ENCODE measurements around the gene HOXA6. TPM values are rescaled to one million over a fixed set of nuclear protein-coding genes. Genes with fewer than 3 reads are reported as not detected.
A peak's percentile ranks its signal among the peaks of the same experiment; 100 is the strongest.

The HOXA6 gene
- total RNA-seq, 1 donor from 2014 or later: not detected

DNA sequence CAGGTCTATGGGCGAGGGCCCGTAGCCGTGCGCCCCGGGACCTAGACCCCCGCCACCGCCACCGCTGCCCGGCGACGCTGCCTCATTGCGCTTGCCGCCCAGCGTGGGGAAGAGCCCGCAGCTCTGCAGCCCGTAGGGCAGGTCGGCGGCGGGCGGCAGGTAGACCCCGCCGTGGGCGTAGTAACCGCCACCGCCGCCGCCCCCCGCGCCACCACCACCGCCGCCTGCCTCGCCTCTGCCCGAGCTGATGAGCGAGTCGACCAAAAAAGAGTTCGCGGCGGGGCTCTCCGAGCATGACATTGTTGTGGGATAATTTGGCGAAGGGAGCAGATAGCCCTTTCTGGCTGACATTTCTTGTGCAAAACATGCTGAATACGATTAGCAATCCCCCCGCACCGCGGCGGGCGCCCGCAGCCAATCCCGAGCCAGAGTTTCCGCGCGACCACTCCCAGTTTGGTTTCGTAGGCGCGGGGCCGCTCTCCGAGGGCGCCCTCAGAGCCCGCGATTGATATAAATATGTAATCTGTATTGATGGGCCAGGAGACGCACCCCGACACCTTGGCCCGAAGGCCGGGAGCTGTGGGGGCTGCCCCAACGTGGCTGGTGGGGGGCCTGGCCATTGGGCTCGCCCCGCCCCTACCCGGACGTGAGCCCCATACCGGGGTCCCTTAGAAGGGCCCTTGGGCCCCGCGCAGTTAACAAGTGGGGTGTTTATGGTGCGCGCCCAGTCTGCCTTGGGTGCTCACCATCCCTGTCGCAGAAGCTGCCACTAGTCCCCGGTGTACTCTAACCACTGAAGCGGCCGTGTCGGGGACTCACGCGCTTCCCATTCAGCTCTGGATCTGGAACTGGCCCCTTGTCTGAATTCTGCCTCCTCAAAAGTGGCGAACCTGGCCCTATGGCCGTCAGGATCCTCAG lies 26.6 kb upstream of the HOXA6 start, which contains the start of gene HOXA10:
Gene HOXA10 (minus strand): TSS at position 365 of the 918 bp plus-strand sequence. CDS start 14 bp downstream, at position 351.
- Mint-ChIP-seq H3K4me3 (no peak within 1 kb of the TSS), H3K27me3 (ENCODE audit: insufficient read depth) (peaks cover 55% of the 10 kb centered on the region), H3K36me3 (ENCODE audit: low read depth) (peaks cover 2% of the 10 kb centered on the region), H3K9me3 (no peaks in the 10 kb centered on the region), H3K4me1 (ENCODE audit: low read depth) (peaks cover 9% of the 10 kb centered on the region), H3K27ac (peak within 1 kb of the TSS; percentile 29)
- intact Hi-C loops (cut with micrococcal nuclease): loop anchor here (1.0 to 2.0 kb wide), 3 partner anchors 10 to 67 kb away; partner anchors contain the start of gene HOXA7
- DNase-seq (ENCODE audit: low spot score): no peak

GRCh38 chr7:27173511-27173955 lies 26.0 kb upstream of the HOXA6 start:
- Mint-ChIP-seq H3K9me3 (no peaks in the 10 kb centered on the region), H3K4me1 (ENCODE audit: low read depth) (peaks cover 8% of the 10 kb centered on the region), H3K4me3 (no peak overlapping the region), H3K36me3 (ENCODE audit: low read depth) (peaks cover 4% of the 10 kb centered on the region), H3K27ac (no peak overlapping the region), H3K27me3 (ENCODE audit: insufficient read depth) (peaks cover 52% of the 10 kb centered on the region)
- no peak for DNase-seq (ENCODE audit: low spot score)
- intact Hi-C loops (cut with micrococcal nuclease): loop anchor here (2.0 kb wide), 2 partner anchors 17 to 67 kb away; partner anchors contain the start of gene HOXA7

DNA sequence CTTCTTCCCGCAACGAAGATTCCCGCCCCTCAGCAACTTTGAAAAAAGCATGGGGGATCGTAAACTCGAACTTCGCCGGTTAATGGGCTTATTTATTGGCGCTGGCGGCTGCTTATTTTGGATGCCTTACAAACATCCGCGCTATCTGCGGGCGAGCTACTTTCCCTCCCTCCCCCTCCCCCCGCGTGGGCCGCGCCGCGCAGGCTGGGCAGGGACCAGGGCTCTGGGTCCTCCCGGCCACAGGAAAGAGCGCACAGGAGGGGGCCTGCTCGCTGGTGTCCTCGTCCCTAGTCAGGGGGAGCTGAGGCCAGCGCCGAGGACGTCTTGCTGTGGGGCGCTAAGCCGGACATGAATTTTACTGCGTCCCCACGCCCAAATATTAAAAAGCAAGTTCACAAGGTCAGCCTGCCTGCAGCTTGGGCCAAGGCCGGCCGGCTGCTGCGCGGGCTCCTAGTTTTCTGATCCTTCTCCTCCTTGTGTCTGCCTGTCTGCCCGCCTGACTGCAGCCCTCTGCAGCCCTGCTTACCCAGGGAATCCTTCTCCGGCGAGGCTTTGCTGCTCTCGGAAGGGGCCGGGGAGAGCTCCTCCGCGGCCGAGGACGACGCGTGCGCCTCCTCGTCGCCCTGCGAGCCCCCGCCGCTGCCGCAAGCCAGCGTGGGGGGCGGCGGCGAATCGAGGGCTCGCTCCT lies 25.4 kb upstream of the HOXA6 start:
- no peak overlapping the region for H3K4me3 Mint-ChIP-seq
- intact Hi-C loops (cut with micrococcal nuclease): loop anchor here (2.0 kb wide), 2 partner anchors 16 to 68 kb away; partner anchors contain the start of gene HOXA7
- H3K27me3 Mint-ChIP-seq (ENCODE audit: insufficient read depth): peaks cover 53% of the 10 kb centered on the region
- H3K4me1 Mint-ChIP-seq (ENCODE audit: low read depth): peaks cover 8% of the 10 kb centered on the region
- peak overlapping the region; percentile 92 for H3K27ac Mint-ChIP-seq
- no peak for DNase-seq (ENCODE audit: low spot score)
- peaks cover 4% of the 10 kb centered on the region for H3K36me3 Mint-ChIP-seq (ENCODE audit: low read depth)
- H3K9me3 Mint-ChIP-seq: no peaks in the 10 kb centered on the region

DNA sequence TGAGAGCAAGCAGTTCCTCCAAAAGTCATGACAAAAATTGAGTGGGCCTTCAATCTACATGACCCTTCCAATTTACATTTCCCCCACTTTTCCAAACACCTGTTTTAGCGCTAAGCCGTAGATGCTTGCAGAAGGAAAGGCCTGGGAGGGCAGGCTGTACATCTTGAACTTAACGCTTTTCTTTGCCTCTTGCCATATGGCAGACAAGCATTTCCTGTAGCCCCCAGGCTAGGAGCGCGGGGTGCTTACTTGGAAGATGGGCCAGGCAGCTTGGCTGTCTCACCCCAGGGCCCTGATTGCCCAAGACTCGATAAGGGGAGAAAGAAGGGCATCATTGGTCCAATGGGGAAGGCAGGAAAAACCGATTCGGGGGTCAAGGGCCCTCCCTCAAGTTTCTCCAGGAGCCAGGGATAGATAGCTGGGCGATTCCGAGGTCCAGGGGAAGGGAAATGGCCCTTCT lies 24.8 kb upstream of the HOXA6 start:
- peak overlapping the region; percentile 92 for H3K27ac Mint-ChIP-seq
- H3K27me3 Mint-ChIP-seq (ENCODE audit: insufficient read depth): peaks cover 53% of the 10 kb centered on the region
- no peak overlapping the region for H3K4me3 Mint-ChIP-seq
- intact Hi-C loops (cut with micrococcal nuclease): loop anchor here (2.0 kb wide), 2 partner anchors 16 to 68 kb away; partner anchors contain the start of gene HOXA7
- H3K9me3 Mint-ChIP-seq: no peaks in the 10 kb centered on the region
- peaks cover 8% of the 10 kb centered on the region for H3K4me1 Mint-ChIP-seq (ENCODE audit: low read depth)
- H3K36me3 Mint-ChIP-seq (ENCODE audit: low read depth): peaks cover 4% of the 10 kb centered on the region
- DNase-seq (ENCODE audit: low spot score): no peak

DNA sequence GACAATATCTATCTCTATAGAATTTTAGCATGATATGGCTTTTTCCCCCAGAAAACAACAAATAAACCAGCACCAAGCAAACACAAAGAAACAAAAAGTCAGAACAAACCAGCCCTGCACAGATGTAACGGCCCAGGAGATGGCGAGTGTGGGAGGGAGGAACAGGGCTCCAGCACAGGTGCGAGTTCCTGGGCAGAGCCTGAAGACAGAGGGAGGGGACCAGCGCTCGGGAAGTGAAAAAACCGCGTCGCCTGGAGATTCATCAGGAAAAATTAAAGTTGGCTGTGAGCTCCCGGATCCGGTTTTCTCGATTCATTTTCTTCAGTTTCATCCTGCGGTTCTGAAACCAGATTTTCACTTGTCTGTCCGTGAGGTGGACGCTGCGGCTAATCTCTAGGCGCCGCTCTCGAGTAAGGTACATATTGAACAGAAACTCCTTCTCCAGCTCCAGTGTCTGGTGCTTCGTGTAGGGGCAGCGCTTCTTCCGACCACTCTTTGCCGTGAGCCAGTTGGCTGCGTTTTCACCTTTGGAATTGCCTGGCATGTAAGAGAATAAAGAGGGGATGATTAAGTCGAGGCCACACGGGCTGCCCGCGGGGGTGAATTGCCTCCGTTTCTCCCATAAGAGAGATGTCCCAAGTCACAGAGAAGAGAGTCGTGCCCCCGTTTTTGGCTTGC lies 24.2 kb upstream of the HOXA6 start:
- Mint-ChIP-seq H3K4me3 (peak overlapping the region; percentile 28), H3K27me3 (ENCODE audit: insufficient read depth) (peaks cover 58% of the 10 kb centered on the region), H3K4me1 (ENCODE audit: low read depth) (peaks cover 8% of the 10 kb centered on the region), H3K9me3 (no peaks in the 10 kb centered on the region), H3K27ac (peak overlapping the region; percentile 92), H3K36me3 (ENCODE audit: low read depth) (peaks cover 4% of the 10 kb centered on the region)
- intact Hi-C loops (cut with micrococcal nuclease): loop anchor here (2.0 kb wide), 2 partner anchors 15 to 69 kb away; partner anchors contain the start of gene HOXA7
- no peak for DNase-seq (ENCODE audit: low spot score)

DNA sequence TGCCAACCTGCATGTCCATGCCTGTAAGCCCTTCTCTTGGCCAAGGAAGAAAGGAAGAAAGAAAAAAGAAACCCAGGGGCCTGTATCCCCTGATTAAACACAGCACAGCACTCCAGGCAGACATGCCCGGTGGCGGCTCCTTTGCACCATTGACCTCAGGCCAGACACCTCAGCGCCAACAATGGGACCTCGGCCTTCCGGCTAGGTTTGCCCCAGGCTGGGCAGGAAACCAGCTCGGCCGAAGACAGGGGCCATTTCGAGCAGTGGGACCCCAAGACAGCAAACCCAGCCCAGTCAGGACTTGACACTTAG lies 23.7 kb upstream of the HOXA6 start:
- Mint-ChIP-seq H3K4me1 (ENCODE audit: low read depth) (peaks cover 8% of the 10 kb centered on the region), H3K9me3 (no peaks in the 10 kb centered on the region), H3K27me3 (ENCODE audit: insufficient read depth) (peaks cover 60% of the 10 kb centered on the region), H3K27ac (no peak overlapping the region), H3K4me3 (no peak overlapping the region), H3K36me3 (ENCODE audit: low read depth) (peaks cover 4% of the 10 kb centered on the region)
- intact Hi-C loops (cut with micrococcal nuclease): no loop called here
- no peak for DNase-seq (ENCODE audit: low spot score)

DNA sequence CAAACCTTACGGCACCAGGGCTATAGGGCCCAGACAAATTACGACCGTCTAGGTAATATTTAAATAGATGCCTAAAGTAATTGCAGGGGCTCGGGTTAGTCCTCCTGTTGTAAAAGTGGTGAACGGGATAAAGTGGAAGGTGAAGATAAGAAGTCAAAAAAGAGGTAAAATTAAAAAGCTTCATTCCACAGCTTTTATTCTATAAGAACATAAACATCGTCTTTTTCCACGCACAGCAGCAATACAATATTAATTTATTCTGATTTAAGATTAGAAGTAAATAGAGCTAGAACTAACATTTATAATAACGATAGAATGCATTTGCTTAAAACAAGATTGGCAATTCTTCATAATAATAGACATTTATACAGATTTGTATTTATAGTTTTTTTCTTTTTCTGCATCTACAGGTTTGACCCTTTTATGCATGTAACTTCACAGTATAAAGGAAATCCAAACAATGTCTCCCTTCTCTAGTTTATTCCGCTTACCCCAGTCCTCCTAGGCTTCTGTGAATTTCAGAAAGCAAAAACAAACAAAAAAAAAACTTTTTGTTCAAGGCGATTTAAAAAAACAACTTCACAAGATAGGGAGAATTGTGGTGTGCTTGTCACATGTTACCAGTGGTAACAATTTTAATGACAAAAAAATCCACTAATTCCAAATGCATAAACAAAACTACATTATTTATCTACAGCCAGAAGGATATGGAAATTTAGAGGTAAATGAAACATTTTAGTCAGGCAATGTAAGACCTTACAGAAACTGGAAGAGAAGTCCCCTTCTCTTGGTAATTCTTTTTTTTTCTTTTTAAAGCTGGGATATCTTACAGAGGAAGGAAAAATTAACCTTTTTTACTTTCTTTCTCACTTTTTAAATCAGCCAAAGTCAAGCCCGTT lies 23.1 kb upstream of the HOXA6 start:
- DNase-seq (ENCODE audit: low spot score): no peak
- Mint-ChIP-seq H3K4me3 (no peak overlapping the region), H3K4me1 (ENCODE audit: low read depth) (peaks cover 10% of the 10 kb centered on the region), H3K27ac (no peak overlapping the region), H3K9me3 (no peaks in the 10 kb centered on the region), H3K36me3 (ENCODE audit: low read depth) (peaks cover 4% of the 10 kb centered on the region), H3K27me3 (ENCODE audit: insufficient read depth) (peaks cover 63% of the 10 kb centered on the region)
- intact Hi-C loops (cut with micrococcal nuclease): no loop called here

- H3K4me1 Mint-ChIP-seq (ENCODE audit: low read depth): peaks cover 12% of the 10 kb centered on the region
- peak overlapping the region; percentile 63 for H3K27ac Mint-ChIP-seq
- no peaks in the 10 kb centered on the region for H3K9me3 Mint-ChIP-seq
- peaks cover 61% of the 10 kb centered on the region for H3K27me3 Mint-ChIP-seq (ENCODE audit: insufficient read depth)
- no peak overlapping the region for H3K4me3 Mint-ChIP-seq
- DNase-seq (ENCODE audit: low spot score): no peak
- H3K36me3 Mint-ChIP-seq (ENCODE audit: low read depth): peaks cover 4% of the 10 kb centered on the region
- intact Hi-C loops (cut with micrococcal nuclease): no loop called here
These were observed 22.3 kb upstream of the HOXA6 start for GRCh38 chr7:27169658-27170425.

DNA sequence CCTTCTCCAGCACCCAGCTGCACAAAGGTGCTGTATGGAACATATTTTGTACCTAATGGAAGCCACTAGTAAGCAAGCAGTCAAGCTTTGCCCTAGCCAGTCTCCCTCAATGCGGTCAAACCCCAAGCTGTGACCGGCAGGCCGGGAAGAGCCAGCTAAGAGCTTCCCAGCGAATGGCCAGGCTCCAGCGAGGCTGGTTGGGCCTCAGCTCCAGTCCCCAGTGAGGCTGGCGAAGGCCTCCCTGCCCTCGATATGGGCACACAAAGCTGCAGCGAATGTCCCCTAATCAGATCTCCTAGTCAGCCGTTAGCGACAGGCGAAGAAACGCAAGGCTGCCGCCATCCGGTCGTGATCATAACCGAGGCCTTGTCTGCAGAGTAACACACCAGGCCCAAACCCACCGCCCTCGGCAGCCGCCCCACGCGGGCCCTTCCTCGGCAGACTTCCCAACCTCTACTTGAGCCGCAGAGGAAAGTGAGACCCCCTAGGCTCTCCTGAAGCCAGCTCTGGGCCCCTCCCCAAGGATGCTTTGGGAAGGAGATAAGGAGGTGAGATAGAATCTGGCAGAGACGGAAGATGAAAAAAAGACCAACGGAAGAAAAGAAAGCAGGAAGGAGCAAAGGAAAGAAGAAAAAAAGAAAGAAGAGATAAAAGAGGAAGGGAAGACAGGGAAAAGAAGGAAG lies 20.8 kb upstream of the HOXA6 start:
- Mint-ChIP-seq H3K36me3 (ENCODE audit: low read depth) (peaks cover 4% of the 10 kb centered on the region), H3K9me3 (no peaks in the 10 kb centered on the region), H3K4me3 (peak overlapping the region; percentile 22), H3K27ac (peak overlapping the region; percentile 14), H3K4me1 (ENCODE audit: low read depth) (peaks cover 12% of the 10 kb centered on the region), H3K27me3 (ENCODE audit: insufficient read depth) (peaks cover 68% of the 10 kb centered on the region)
- intact Hi-C loops (cut with micrococcal nuclease): no loop called here
- no peak for DNase-seq (ENCODE audit: low spot score)

DNA sequence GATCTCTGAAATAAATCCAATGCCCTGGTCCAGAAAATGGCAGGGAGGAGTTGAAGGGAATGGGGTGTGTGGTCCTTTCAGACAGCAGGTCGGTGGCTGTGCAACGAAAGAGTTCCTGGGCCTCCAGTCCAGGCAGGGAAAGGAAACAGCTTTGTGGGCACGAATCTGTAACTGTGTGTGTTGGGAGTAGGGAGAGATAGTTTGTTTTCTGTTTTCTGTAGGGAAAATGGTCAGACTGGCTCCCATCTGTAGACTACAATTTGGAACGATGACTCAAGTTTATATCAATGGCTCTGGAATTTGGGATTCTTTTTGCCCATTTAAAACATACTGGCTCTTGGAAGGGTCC lies 20.3 kb upstream of the HOXA6 start:
- peaks cover 12% of the 10 kb centered on the region for H3K4me1 Mint-ChIP-seq (ENCODE audit: low read depth)
- peaks cover 74% of the 10 kb centered on the region for H3K27me3 Mint-ChIP-seq (ENCODE audit: insufficient read depth)
- DNase-seq (ENCODE audit: low spot score): no peak
- intact Hi-C loops (cut with micrococcal nuclease): loop anchor here (1.0 kb wide), 1 partner anchor 16 kb away; no protein-coding TSS in a partner anchor
- no peak overlapping the region for H3K4me3 Mint-ChIP-seq
- peaks cover 4% of the 10 kb centered on the region for H3K36me3 Mint-ChIP-seq (ENCODE audit: low read depth)
- H3K27ac Mint-ChIP-seq: no peak overlapping the region
- H3K9me3 Mint-ChIP-seq: no peaks in the 10 kb centered on the region

Data from activated T-helper 1 cell treated with anti-CD3 and anti-CD28 coated beads, Interleukin-12 subunit alpha, Interleukin-12 subunit beta, Interleukin-2, Interleukin-4 antibody, amounts not matched to agents 30 ng/mL and 10 ng/mL and 1 ng/mL, durations not matched to agents 14 hours and 24 hours and 36 hours (primary cell).